WTC11 (cell line): Measurements from ENCODE around the gene PPP1R14B. TPM values are rescaled to one million over a fixed set of nuclear protein-coding genes. Genes with fewer than 3 reads are reported as not detected.
A peak's percentile ranks its signal among the peaks of the same experiment; 100 is the strongest.

Source experiments
- ATAC-seq: fragments of 200-7000 bp; cut with Tn5 transposase; 2 replicates; pipeline ENCODE4 v1.10.0; 2021; ENCODE audit warnings: mild to moderate bottlenecking, moderate library complexity
- CTCF ChIA-PET: fragments of 300-600 bp; sonication (Branson Sonifier 250); formaldehyde crosslinking; loops from one replicate; lab custom pipeline; 2021; ENCODE audit warnings: antibody characterized with exemption; lab: Charles Lee
- POLR2A ChIA-PET: fragments of 350-600 bp; sonication (Branson Sonifier 250); formaldehyde crosslinking; loops from one replicate; lab custom pipeline; 2021; ENCODE audit warnings: antibody characterized with exemption; lab: Charles Lee
- DNase-seq: peaks from one replicate; pipeline ENCODE4 v3.0.0; 2021; ENCODE audit warnings: low spot score
- H3K27ac Mint-ChIP-seq: 2 replicates; pipeline ENCODE4 v1.8.0; 2021; ENCODE audit warnings: mixed read lengths
- H3K27me3 Mint-ChIP-seq: 2 replicates; pipeline ENCODE4 v1.8.0; 2021; ENCODE audit warnings: low read depth, mild to moderate bottlenecking, moderate library complexity, mixed read lengths
- H3K36me3 Mint-ChIP-seq: 2 replicates; pipeline ENCODE4 v1.8.0; 2021; ENCODE audit warnings: mixed read lengths
- H3K4me1 Mint-ChIP-seq: 2 replicates; pipeline ENCODE4 v1.8.0; 2022; ENCODE audit warnings: mixed read lengths
- H3K4me3 Mint-ChIP-seq: 2 replicates; pipeline ENCODE4 v1.8.0; 2021; ENCODE audit warnings: mild to moderate bottlenecking, moderate library complexity, mixed read lengths
- H3K9me3 Mint-ChIP-seq: 2 replicates; pipeline ENCODE4 v1.8.0; 2021; ENCODE audit warnings: mixed read lengths
- ARID4B ChIP-seq: sonication (generic); formaldehyde crosslinking; IDR thresholded peaks from 2 replicates; pipeline ENCODE4 v1.8.0; 2023; ENCODE audit warnings: missing genetic modification reagents, mild to moderate bottlenecking, borderline replicate concordance
- ELF4 ChIP-seq: sonication (generic); formaldehyde crosslinking; IDR thresholded peaks from 2 replicates; pipeline ENCODE4 v1.8.1; 2022; ENCODE audit warnings: low read depth, mild to moderate bottlenecking, moderate library complexity, missing genetic modification reagents
- EMX1 ChIP-seq: fragments of 250-450 bp; sonication (Bioruptor Pico); IDR thresholded peaks from 2 replicates; pipeline ENCODE4 v1.8.0; 2021; ENCODE audit warnings: mild to moderate bottlenecking
- ESRRA ChIP-seq: sonication (generic); formaldehyde crosslinking; IDR thresholded peaks from 2 replicates; pipeline ENCODE4 v1.8.1; 2022; ENCODE audit warnings: mild to moderate bottlenecking, missing genetic modification reagents, borderline replicate concordance
- FOXJ3 ChIP-seq: sonication (generic); formaldehyde crosslinking; IDR thresholded peaks from 2 replicates; pipeline ENCODE4 v1.9.0; 2021; ENCODE audit warnings: missing genetic modification reagents, mild to moderate bottlenecking, borderline replicate concordance
- FOXP1 ChIP-seq: sonication (generic); formaldehyde crosslinking; IDR thresholded peaks from 2 replicates; pipeline ENCODE4 v1.8.0; 2022; ENCODE audit warnings: missing genetic modification reagents, mild to moderate bottlenecking, moderate library complexity, borderline replicate concordance
- GABPB1 ChIP-seq: sonication (generic); formaldehyde crosslinking; IDR thresholded peaks from 2 replicates; pipeline ENCODE4 v1.8.1; 2023; ENCODE audit warnings: mild to moderate bottlenecking, missing genetic modification reagents
- GTF2I ChIP-seq: fragments of 250-450 bp; sonication (Bioruptor Pico); conservative IDR thresholded peaks from 2 replicates; pipeline ENCODE4 v1.4.0; 2021; ENCODE audit warnings: mild to moderate bottlenecking
- HMGXB4 ChIP-seq: sonication (generic); formaldehyde crosslinking; IDR thresholded peaks from 2 replicates; pipeline ENCODE4 v1.8.1; 2023; ENCODE audit warnings: mild to moderate bottlenecking, moderate library complexity, missing genetic modification reagents
- IRF2 ChIP-seq: sonication (generic); formaldehyde crosslinking; IDR thresholded peaks from 2 replicates; pipeline ENCODE4 v1.8.0; 2022; ENCODE audit warnings: low read depth, missing genetic modification reagents, borderline replicate concordance
- MAX ChIP-seq: sonication (generic); formaldehyde crosslinking; IDR thresholded peaks from 2 replicates; pipeline ENCODE4 v1.8.0; 2022; ENCODE audit warnings: mild to moderate bottlenecking, missing genetic modification reagents
- NFATC4 ChIP-seq: fragments of 250-450 bp; sonication (Bioruptor Pico); IDR thresholded peaks from 2 replicates; pipeline ENCODE4 v1.9.0; 2021; ENCODE audit warnings: mild to moderate bottlenecking
- NFE2L1 ChIP-seq: sonication (generic); formaldehyde crosslinking; IDR thresholded peaks from 2 replicates; pipeline ENCODE4 v1.8.1; 2023; ENCODE audit warnings: missing genetic modification reagents
- PRDM15 ChIP-seq: sonication (generic); formaldehyde crosslinking; IDR thresholded peaks from 2 replicates; pipeline ENCODE4 v1.8.0; 2022; ENCODE audit warnings: missing genetic modification reagents
- SMAD4 ChIP-seq: sonication (generic); formaldehyde crosslinking; IDR thresholded peaks from 2 replicates; pipeline ENCODE4 v1.8.0; 2022; ENCODE audit warnings: mild to moderate bottlenecking, missing genetic modification reagents
- ZBTB43 ChIP-seq: sonication (generic); formaldehyde crosslinking; IDR thresholded peaks from 2 replicates; pipeline ENCODE4 v1.8.1; 2023; ENCODE audit warnings: mild to moderate bottlenecking, missing genetic modification reagents
- ZNF138 ChIP-seq: sonication (generic); formaldehyde crosslinking; conservative IDR thresholded peaks from 2 replicates; pipeline ENCODE4 v1.8.1; 2022; ENCODE audit warnings: mild to moderate bottlenecking, moderate library complexity, missing genetic modification reagents
- ZNF219 ChIP-seq: sonication (generic); formaldehyde crosslinking; IDR thresholded peaks from 2 replicates; pipeline ENCODE4 v1.8.0; 2023; ENCODE audit warnings: missing genetic modification reagents, mild to moderate bottlenecking, borderline replicate concordance
- ZNF281 ChIP-seq: sonication (generic); formaldehyde crosslinking; IDR thresholded peaks from 2 replicates; pipeline ENCODE4 v1.8.0; 2023; ENCODE audit warnings: mild to moderate bottlenecking, missing genetic modification reagents
- total RNA-seq: library from RNA; stranded (reverse); gene quantifications from 3 replicates; pipeline ENCODE4 v1.2.3, GENCODE V29; 2021

PPP1R14B gene
- total RNA-seq, 1 experiment from 2014 or later = 471 TPM

GRCh38 chr11:64239662-64240434 lies 6.9 kb downstream of the PPP1R14B start:
- CTCF ChIA-PET = interaction anchor here (1.0 kb wide), 1 partner anchor 36 kb away, joined by 3 read pairs; no protein-coding TSS in a partner anchor
- no peak for ATAC-seq
- Mint-ChIP-seq H3K27me3 (no peaks in the 10 kb centered on the region), H3K4me1 (peaks cover 35% of the 10 kb centered on the region), H3K4me3 (peak overlapping the region; percentile 88), H3K27ac (peak overlapping the region; percentile 100), H3K9me3 (no peaks in the 10 kb centered on the region), H3K36me3 (peaks cover 15% of the 10 kb centered on the region)
- POLR2A ChIA-PET = no interaction called here
- no peak for TF ChIP-seq NFATC4
- no peak for TF ChIP-seq SMAD4 (CRISPR knock-in tag)
- TF ChIP-seq ELF4 = no peak
- TF ChIP-seq GABPB1 (CRISPR knock-in tag) = no peak
- no peak for TF ChIP-seq ARID4B (CRISPR knock-in tag)
- TF ChIP-seq ESRRA (CRISPR knock-in tag) = no peak
- no peak for TF ChIP-seq ZNF281
- TF ChIP-seq EMX1 (CRISPR knock-in tag) = no peak
- TF ChIP-seq ZNF219 = no peak
- TF ChIP-seq FOXP1 (CRISPR knock-in tag) = no peak
- no peak for TF ChIP-seq FOXJ3 (CRISPR knock-in tag)
- TF ChIP-seq MAX (CRISPR knock-in tag) = no peak
- no peak for TF ChIP-seq HMGXB4 (CRISPR knock-in tag)
- TF ChIP-seq ZNF138 (CRISPR knock-in tag) = no peak
- TF ChIP-seq GTF2I (CRISPR knock-in tag) = no peak
- no peak for TF ChIP-seq ZBTB43 (CRISPR knock-in tag)
- no peak for TF ChIP-seq IRF2 (CRISPR knock-in tag)
- TF ChIP-seq PRDM15 (CRISPR knock-in tag) = no peak
- no peak for TF ChIP-seq NFE2L1
- no peak for DNase-seq
